Suprapubic skin (tissue), 3 donors: ENCODE data around the gene SYT3.
A peak's percentile ranks its signal among the peaks of the same experiment; 100 is the strongest.

Experiments used
- CTCF ChIP-seq, 2 donors: fragments of 200-600 bp in 1 of 2; fragments of 450-650 bp in 1 of 2; sonication (generic) in 1 of 2; IDR thresholded peaks; one replicate each; pipeline ENCODE4 v1.5.1; 2016 to 2019; ENCODE audit warnings: antibody characterized with exemption in 2 of 2, mild to moderate bottlenecking in 1 of 2, moderate library complexity in 1 of 2
- POLR2A ChIP-seq, 2 donors: fragments of 450-650 bp; IDR thresholded peaks; one replicate each; pipeline ENCODE4 v1.6.1; 2017; ENCODE audit warnings: antibody characterized with exemption in 2 of 2, mild to moderate bottlenecking in 2 of 2, moderate library complexity in 2 of 2

- TF ChIP-seq CTCF (IDR thresholded peaks at IDR 0.05) (peak in 1 of 2 donors; percentile 26), POLR2A (IDR thresholded peaks at IDR 0.05) (no peak)
Measured at GRCh38 chr19:50607874-50608785, 31.6 kb downstream of the SYT3 start.
